HG02763 (cell line): ENCODE measurements around the gene MRPS5.
"Not testable (repeated sequence)": the region's sequence is repeated elsewhere in the genome, so short reads cannot be mapped to it uniquely, and the experiment has no call there.

Experiments used
- ATAC-seq: cut with Tn5 transposase; IDR thresholded peaks from one replicate; pipeline ENCODE4 v1.9.1; 2021; ENCODE audit warnings: mild to moderate bottlenecking, moderate library complexity; ENCODE audit not compliant: unreplicated experiment

MRPS5 gene

DNA sequence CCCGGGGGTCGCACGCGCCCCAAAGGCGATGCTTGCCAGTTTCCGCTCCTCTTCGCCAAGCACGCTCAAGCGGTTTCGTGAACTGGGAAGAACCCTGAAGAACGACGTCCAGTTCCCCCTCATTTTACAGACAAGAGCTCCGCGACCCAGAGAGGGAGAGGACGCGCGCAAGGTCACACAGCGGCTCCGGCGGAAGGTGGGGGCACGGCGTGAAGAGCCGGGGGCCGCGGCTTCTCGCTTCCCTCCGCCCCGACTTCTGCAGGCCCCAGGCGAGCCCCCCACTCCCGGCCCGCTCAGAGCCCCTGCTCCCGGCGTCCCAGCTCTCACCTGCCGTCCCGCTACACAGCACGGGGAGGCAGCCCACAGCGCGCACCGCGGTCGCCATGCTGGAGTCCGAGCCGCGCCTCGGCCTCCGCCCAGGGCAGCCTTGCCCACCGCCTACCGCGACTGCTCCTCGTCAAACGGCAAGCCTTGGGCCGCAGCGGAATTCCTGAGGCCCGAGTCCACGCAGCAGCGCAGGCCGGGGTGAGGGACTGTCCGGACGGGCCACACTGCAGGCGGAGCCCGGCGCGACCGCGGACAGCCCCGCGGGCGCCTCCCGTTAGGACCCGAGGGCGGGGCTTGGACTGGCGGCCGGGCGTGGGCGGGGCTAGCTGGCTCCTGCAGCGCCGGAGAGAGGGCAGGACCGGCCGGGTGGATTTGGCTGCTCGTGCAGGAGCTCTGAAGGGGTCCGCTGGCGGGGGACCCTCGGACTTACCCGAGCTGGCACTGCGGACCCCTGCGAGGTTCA is at the start of gene MRPS5:
Gene MRPS5, minus strand, starts transcription at position 402 of the 790 bp plus-strand sequence. Its CDS starts 17 bp downstream, at position 385.
- peak; percentile 91 for ATAC-seq

DNA sequence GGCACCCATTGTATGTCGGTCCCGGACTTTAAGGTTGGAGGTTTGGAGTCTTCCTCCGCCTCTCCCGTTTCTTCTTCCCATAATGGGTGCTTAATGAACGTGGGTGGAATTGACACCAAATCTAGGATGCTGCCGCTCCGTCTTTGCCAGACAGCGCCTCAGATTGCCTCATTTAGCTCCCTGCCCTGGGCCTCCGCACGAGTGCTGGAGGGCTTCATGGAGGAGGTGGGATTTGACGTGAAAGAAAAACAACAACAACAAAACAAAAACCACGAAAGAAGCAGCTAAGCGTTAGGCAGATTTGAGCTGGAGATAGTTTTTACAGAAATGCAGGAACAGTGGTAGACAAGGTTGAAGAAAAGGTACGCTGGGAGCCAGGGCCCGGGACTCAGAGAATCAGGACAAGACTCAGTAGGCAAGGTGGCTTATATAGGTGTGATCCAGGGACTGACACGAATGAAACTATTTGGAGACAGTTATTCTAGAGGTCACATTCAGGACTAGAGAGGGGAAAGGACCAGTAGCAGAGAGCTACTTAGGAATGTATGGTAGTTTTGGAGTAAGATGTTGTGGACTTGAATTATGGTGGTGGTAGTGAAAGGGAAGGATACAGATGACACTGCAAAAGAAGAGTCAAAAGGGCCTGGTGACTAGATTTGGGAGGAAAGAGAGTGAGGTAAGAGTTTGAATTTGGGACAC is 44.6 kb upstream of the MRPS5 start:
- no peak for ATAC-seq

DNA sequence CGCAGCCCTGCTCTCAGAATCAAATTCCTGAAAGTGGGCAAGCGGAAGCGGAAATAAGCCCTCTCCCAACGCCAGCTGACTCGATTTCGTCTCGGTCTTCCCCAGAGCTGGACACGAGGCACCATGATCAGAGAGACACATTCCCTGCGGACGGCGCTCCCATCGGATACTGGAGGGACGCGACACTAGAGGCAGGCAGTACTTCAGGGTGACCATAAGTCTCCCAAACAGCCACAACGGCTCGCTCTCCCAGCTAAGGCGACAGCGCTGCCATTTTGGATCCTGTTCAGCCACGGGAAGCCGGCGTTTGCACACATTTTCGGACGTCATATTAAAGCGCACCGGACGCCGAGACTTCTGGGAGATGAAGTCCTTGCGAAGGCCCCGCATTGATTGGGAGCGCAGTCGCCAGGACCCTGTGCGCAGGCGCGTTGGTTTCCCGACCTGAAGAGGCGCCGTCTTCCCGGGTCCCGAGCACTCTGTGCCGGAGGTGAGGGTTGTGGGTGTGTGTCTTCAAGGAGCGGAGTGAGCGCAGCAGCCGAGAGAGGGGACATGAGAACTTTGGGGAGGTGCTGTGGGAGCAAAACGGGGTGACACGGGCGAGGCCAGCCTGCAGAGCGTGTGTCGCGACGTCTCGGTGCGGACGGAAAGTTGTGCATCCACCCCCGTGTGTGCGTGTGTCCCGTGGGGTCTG is 43.9 kb upstream of the MRPS5 start, which contains the start of gene ZNF2:
Gene ZNF2, plus strand, starts transcription at position 439 of the 694 bp plus-strand sequence. CDS start 10,418 bp downstream, outside the sequence.
- ATAC-seq, result peak; percentile 89

DNA sequence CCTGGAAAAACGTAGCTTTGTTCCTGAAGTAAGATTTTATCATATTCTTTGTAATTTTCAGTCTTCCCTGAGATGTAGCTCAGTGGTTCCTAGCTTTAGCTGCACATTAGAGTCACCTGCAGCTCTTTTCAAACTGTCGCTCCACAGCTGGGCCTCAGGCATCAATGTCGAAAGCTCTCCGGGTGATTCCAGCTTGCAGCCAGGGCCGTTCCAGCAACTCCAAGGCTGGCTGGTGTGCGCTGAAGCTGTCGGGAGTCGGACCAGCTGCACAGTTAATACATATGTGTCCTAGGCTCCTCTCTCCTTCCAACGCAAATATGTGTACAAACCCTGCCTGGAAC is 43.4 kb upstream of the MRPS5 start:
- ATAC-seq, result no peak

DNA sequence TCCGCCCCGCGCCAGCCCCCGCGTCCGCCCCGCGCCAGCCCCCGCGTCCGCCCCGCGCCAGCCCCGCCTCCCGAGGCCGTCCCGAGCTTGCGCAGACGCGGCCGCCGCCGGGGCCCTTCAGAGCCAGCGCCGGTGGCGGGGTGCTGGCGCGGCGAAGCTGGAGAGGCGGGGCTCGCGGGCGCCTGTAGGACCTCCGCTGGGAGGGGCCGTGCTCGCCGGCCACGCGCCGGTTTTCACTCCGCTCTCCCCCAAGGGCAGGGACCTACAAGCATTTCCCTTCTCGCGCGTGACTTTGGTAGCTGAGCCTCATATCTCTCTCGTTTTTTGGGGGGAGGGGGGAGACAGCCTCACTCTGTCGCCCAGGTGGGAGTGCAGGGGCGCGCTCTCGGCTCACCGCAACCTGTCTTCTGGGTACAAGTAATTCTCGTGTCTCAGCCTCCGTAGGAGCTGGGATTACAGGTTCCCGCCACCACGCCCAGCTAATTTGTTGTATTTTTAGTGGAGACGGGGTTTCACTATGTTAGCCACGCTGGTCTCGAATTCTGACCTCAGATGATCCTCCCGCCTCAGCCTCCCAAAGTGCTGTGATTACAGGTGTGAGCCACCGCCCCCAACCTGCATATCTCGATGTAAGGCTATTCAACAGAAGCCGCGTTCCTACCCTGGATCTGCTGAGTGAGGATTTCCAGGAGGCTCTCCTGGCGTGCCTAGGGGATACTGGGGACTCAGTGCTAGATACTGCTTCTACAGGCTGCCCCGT is 38.3 kb upstream of the MRPS5 start, which contains the start of gene ZNF514:
Gene ZNF514, minus strand, starts transcription at position 159 of the 760 bp plus-strand sequence. CDS start 6,595 bp downstream, outside the sequence.
- ATAC-seq, result peak; percentile 93

DNA sequence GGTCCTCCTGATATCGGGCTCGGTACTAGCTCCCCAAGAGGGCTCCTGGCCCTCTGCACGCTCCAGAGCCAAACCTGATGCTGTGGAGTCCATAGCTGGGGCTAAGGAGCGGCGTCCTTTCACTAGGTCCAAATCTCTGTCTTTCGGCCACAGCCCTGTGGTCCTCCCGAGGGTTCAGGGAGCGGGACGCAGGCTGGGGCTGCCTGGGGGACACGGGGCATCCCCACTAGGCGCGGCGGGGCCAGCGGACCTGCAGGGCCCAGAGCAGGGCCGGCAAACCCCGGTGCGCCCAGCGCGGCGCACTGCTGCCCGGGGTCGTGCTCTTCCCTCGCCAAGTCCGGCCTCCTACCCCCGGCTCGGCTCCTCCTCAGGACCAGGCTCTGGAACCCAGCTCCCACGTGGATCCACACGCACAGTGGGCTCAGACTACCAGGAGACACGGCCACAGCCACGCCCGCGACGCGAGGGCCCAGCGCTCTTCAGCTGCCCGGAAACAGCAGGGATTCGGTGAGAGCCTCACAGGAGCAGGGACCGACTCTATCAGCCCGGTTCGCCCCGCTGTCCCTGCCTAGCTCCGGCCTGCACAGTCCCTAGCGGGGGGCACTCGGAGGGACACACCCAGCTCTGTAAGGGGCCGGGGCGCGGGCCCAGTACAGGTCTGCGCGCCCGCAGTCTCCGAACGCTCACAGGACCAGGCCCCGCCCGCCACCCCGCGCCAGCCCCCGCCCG is 37.4 kb upstream of the MRPS5 start:
- peak; percentile 37 for ATAC-seq

DNA sequence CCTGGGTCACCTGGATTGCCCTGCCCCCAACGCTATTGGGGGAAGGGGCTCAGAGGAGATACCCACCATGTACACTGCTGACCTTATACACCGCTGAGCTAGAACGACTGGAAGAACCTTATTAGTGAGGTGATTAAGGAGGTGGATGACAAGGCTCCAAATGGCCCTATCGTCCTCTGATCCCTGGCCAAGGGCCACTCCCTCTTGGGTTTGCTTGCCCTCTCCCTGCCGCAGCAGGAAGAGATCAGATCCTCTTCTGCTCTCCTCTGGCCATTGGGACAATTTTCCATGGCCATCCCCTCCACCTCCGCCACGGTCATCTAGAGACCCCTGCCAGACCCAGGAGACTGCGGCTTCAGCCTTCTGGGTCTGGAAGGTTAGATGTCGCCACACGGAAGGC is 36.8 kb upstream of the MRPS5 start:
- no peak for ATAC-seq

DNA sequence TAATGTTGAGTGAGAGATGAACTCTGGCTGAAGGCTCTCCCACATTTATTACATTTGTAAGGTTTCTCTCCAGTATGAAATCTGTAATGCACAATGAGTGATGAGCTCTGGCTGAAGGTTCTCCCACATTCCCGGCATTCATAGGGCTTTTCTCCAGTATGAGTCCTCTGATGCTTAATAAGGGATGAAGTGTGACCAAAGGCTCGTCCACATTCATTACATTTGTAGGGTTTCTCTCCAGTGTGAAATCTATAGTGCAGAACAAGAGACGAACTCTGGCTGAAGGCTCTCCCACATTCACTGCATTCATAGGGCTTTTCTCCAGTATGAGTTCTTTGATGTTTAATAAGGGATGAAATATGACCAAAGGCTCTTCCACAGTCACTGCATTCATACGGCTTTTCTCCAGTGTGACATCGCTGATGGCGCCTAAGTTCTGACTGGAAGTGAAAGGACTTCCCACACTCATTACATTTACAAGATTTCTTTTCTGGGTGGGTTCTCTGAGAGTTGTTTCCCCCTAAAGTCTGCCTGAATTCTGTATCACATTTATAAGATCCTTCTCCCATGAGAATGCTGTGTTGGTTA is 27.9 kb upstream of the MRPS5 start:
- no peak for ATAC-seq

DNA sequence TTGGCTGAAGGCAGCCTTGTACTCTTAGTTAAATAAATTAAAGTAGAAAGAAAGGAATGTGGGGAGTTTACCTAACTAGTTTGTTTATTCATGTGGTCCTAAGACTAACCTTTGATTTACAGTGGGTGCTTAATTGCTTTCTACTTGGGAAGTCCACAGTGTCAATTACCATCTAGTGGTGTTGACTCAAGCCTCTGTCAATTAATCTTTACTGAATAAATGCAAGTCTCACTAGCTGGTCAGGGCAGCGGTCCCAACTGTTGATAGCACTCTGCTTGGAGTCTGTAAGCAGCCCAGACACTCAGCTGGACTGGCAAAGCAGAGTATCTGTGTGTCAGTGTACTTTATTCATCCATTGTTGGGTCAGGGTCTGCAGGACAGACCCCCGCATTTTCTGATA is 22.2 kb upstream of the MRPS5 start:
- no peak for ATAC-seq

DNA sequence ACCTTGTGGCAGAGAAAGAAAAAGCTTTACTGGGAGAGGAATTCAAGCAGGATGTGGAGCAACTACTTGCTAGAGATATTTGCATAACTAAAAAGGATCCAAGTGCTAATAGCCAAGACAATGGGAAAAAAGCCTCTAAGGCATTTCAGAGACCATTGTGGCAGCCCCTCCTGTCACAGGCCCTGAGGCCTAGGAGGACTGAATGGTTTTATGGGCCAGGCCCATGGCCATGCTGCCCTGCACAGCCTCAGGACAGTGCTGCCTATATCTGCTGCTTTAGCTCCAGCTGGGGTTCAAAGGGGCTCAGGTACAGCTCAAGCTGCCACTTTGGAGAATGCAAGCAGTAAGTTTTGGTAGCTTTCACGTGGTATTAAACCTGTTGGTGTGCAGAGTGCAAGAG is 17.1 kb upstream of the MRPS5 start:
- no peak for ATAC-seq

DNA sequence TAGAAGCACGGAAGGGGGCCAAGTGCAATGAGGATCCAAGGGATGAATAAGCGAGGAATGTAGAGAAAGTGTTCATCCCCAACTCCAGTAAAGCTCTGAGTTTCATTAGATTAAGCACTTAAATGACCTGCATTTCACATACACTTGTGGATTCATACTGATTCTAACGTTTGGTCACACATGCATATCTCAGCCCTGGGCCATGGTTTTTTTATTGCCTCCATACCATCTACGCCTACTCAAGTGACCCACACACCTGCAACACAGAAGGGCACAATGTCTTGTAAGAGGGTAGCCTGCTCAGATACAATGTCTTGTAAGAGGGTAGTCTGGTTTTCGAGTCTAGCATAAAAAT is 566 bp upstream of the MRPS5 start:
- ATAC-seq, result no peak

DNA sequence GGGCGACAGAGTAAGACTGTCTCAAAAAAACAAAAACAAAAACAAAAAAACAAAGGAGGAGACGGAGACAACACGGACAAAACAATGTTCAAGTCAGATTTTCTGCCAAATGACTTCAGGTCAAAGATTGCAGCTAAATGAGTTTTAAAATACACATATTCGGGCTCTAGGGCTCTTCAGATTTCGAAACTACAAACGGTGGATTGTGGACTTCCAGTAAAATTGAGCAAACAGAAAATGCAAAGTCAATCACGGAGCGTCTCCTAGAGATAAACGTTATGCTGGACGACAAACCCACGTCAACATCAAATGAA is 558 bp downstream of the MRPS5 start:
- ATAC-seq, result no peak

DNA sequence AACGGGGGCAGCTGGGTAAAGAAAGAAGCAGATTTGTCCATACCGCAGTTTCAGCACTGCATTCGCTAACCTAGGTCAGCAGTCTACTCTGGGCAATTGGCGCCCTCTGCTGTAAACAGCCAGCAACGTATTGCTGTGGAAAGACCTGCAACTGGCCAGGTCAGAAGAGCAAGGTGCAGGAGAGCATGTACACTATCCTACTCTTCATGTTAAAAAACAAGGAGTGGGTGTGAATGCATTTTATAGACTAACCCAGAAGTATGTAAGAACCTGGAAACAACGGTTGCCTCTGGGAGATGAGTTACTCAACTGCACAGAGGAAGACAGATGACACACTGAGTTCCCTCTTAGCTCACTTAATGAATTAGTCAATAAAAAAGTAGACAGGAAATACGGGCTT is 6.2 kb downstream of the MRPS5 start:
- ATAC-seq, result peak; percentile 89

DNA sequence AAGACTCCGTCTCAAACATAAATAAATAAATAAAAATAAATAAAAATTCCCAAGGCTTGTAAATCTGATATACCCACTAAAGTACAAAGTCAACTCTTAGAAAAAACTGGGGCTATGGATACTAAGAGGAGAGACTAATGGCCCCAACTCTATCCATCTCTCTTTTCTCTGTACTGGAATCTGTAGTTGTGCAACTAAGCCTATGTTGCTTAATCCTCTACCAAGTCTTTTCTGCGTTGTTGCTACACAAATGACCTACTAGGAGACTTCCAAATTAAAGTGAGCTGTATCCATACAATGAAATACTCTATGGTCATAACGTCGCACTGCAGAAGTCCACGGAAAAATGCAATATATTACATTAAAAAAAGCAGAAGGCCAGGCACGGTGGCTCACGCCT is 8.1 kb downstream of the MRPS5 start:
- no peak for ATAC-seq

DNA sequence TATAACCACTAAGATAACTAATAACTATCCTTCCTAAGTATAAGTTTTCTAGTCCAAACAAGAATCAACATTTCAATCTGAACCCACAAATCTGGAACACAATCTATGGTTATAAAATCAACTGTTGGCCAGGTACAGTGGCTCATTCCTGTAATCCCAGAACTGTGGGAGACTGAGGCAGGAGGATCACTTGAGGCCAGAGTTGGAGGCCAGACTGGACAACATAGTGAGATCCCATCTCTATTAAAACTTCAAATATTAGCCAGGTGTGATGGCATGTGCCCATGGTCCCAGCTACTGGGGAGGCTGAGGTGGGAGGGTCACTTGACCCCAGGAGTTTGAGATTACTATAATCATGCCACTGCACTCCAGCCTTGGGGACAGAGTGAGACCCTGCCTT is 11.2 kb downstream of the MRPS5 start:
- no peak for ATAC-seq

DNA sequence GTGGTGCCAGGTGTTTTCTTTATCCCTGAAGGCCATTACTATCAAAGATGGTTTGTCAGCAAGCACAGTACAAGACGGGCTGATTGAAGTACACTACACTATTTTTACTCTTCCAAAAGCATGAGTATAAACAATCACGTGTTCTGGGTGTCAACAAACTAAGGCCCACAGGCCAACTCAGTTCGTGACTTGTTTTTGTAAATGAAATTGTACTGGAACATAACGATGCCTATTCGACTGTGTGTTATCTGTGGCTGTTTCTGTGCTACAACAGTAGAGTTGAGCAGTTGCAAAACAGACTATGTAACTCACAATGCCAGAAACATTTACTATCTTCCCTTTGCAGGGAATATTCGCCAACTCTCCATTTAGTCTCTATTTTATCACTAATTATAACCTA is 12.3 kb downstream of the MRPS5 start:
- no peak for ATAC-seq

DNA sequence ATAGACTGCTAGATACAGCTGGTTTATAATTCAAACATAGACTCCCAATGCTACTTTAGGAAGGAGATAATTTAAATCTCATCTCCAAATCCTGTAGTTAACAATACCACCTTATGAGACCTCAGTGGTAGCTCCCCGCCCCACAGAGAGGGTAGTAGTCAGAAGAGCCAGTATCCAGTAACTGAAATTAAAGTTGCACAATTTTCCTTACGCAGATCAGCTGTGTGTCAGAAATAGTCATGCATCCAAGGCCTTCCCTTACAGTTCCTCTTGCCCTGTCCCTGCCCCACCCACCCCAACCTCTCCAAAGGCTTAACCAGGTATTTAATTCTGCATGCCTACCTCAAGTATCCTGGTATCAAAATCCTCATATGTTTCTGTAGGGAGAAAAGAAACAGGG is 15.5 kb downstream of the MRPS5 start:
- no peak for ATAC-seq

DNA sequence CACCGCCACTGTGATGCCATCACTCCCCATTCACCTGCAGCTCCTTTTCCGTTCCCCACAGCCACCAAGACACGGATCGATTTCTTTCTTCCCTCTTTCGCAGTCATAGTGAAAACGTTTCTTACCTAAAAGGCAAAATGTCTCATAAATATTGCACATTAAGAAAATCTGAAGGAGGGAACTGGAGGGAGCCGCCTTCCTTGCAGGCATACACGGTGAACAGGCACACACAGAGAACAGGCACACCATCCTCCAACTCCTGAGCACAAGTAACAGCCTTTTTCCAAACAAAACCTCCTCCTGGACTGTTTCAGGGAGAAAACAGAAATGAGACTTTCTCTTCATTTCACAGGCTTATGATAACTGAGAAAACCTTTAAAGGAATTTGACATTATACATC is 17.0 kb downstream of the MRPS5 start:
- ATAC-seq, result no peak

DNA sequence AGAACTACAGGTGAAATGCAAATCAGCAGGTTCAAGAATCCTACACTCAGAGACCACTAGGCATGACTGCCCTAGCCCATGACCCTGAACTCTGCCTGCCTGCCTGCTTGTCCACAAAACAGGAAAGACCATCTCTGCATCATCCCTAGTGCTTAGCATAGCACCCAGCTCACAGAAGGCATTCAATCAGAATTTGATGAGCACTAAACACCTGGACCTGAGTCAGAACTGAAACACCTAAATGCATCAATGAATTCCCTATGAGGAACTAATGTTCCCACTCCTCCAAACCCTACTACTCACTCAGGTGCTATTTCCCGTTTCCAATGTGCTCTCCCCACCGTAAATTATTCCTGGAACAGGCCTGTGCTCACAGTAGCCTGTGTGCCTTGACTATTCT is 21.7 kb downstream of the MRPS5 start:
- ATAC-seq, result no peak

DNA sequence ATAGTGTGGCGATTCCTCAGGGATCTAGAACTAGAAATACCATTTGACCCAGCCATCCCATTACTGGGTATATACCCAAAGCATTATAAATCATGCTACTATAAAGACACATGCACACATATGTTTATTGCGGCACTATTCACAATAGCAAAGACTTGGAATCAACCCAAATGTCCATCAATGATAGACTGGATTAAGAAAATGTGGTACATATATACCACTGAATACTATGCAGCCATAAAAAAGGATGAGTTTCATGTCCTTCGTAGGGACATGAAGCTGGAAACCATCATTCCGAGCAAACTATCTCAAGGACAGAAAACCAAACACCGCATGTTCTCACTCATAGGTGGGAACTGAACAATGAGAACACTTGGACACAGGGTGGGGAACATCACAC is 23.3 kb downstream of the MRPS5 start:
- ATAC-seq, result not testable (repeated sequence)
